WI38 (cell line): ENCODE measurements around the gene RNF141.

Experiments used
- H3K4me3 ChIP-seq: 2 replicates; pipeline ENCODE4 v1.5.1; 2011; ENCODE audit warnings: low read depth, mild to moderate bottlenecking, control low read depth, low read length
- CTCF ChIP-seq: IDR thresholded peaks from 2 replicates; pipeline ENCODE4 v1.5.1; 2012; ENCODE audit warnings: low read depth, mild to moderate bottlenecking, control low read depth, low read length

Gene RNF141

DNA sequence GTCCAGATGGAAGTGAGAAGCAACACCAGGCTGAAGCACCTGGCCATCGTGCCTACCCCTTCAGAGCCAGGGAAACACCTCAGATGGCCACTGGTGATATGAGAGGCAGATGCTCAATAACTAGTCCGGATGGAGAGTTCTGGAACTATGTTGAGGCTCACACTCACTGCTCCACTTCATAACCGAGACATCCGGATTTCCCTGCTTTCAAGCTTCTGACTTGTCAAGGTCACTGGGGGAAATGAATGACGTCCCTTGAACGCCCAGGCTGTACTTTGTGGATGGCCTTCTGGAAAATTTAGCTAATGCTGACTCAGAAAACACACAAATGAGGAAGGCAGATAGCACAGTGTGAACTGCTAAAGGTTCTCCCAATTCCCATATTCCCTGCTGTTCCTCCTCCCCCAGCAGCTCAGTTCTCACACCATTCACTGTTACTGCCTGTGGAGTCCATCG is 27.5 kb upstream of the RNF141 start, which contains the start of gene LYVE1:
TSS of gene LYVE1 (minus strand) at position 180 of the 456 bp plus-strand sequence. CDS start at position 47, 133 bp downstream.
- no peak within 1 kb of the TSS for H3K4me3 ChIP-seq
- TF ChIP-seq CTCF, result no peak

GRCh38 chr11:10567446-10567845 is 26.5 kb upstream of the RNF141 start:
- no peak overlapping the region for H3K4me3 ChIP-seq
- TF ChIP-seq CTCF, result no peak

DNA sequence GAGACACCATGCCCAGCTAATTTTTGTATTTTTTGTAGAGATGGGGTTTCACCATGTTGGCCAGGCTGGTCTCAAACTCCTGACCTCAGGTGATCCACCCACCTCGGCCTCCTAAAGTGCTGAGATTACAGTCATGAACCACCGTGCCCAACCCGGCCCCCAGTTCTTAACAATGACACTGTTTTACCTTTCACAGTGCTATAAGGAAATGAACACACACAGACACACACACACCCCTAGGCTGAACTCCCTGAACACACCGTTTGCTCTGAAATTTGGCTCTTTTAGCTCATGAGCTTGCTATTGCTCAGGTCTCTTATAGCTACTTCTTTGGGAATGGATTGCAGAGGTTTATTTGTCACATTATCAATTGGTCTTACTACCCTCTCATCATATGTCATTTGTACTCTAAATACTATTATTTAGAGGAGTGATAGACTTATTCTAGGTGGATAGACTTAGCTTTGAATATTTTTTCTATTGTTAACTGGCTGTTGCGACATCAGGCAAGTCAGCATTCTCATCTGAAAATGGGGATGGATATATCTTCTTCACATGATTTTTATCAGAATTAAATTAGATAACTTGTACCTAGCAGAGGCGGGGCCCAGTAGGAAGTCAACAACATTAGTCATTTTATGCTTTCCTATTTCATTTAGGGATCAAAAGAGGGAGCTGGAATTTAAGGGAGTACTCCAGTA is 25.4 kb upstream of the RNF141 start:
- H3K4me3 ChIP-seq, result no peak overlapping the region
- no peak for TF ChIP-seq CTCF

DNA sequence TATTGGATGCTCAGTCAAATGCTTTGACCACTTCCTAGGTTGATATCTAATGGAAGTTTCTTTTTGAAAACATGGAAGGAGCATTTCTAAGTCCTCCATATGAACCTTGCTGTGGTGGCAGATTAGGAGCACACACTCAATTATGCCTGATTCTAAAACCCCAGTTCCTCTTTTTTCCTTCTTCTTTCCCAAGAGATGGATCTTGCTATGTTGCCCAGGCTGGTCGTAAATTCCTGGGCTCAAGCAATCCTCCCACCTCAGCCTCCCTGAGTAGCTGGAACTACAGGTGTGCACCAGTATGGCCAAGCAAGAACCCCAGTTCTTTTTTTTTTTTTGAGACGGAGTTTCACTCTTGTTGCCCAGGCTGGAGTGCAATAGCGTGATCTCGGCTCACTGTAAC is 24.5 kb upstream of the RNF141 start:
- no peak for TF ChIP-seq CTCF
- no peak overlapping the region for H3K4me3 ChIP-seq

DNA sequence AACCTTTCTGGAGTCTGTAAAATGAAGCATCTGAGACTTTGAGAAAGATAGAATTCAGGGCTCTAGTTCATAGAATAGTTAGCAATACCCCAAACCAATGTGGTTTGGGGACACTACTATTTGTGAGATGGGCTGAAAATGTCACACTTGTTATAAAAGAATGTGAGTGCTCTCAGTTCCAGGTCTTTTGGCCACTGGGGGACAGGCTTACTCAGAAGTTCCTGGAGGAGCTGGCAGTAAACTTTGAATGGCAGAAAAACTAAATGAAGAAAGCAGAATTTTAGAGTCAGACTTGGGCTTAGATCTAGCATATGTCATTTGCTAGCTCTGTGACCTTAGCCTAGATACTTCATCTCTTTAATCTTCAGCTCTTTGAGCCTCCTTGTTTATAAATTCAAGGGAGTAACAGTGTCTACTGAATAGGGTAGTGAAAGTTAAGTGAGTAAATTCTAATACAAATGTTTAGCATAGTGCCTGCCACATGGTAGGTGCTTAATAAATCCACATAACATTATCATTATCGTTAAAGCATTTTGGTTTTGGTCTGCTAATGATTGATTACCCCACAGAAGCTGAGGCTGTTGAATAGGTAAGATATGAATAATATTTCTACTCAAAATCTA is 23.8 kb upstream of the RNF141 start:
- TF ChIP-seq CTCF, result peak; percentile 31; the same call in 1 of the 2 replicates
- H3K4me3 ChIP-seq, result no peak overlapping the region

DNA sequence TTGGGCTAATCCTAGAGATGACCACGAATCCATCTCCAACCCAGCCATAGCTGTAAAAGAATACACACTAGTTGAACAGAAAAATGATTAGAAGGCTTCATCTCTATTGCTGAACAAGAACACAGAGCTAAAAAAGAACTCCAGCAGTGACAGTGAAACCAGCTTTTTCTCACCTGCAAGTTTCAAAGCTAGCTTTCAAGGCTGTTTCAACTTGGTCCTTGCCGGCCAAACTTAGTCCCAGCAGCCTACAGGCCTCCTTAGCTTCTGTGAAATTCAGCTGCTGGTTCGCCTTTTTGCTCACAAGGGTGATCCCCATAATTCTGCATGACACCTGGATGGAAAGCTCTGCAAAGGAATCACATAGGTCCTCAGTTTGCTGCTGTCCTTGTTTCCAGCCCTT is 23.0 kb upstream of the RNF141 start:
- TF ChIP-seq CTCF, result no peak

GRCh38 chr11:10561947-10562346 is 21.0 kb upstream of the RNF141 start:
- TF ChIP-seq CTCF, result no peak
- no peak overlapping the region for H3K4me3 ChIP-seq

More for the DNA sequence above, 23.0 kb upstream of the RNF141 start:
- no peak overlapping the region for H3K4me3 ChIP-seq
